ENCODE results near the gene CCDC78. TPM values are rescaled to one million over a fixed set of nuclear protein-coding genes. Genes with fewer than 3 reads are reported as not detected.

The CCDC78 gene
- total and polyA plus RNA-seq, 2 donors: 0.49 to 0.74 TPM

DNA sequence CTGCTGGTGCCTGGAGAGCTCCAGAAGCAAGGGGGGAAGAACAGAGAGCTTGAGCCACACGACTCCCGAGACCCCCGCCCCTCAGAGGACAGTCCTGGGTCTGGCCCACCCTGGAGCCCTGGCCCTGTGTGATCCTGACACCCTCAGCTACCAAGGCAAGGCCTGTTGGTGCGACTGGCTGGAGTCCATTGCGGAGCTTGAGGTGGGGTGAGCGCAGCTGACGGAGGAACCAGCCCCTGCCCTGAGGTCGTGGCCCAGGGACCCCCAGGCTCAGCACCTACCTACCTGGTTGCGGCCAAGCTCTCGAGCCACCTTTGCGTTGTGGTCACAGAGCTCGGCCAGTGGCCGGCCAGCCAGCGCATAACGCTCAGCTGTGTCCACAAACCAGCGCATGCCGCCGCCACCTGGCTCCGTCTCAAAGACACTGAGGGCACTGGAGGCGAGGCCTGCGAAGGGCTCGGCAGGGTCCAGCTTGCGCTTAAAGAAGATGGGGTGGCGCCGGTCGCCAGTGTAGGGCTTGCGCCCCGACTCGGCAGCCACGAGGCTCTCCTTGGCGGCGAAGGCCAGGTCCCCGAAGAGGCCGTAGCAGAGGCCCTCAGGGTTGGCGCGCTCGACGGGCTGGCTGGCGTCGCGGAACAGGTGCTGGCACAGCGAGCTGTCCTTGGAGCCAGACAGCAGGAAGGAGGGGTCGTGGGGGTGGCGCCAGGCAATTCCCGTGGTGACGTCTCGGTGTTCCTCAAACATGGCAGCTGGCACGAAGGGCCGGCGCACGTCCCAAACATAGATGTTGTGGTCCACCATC is 39.6 kb downstream of the CCDC78 start:
- H3K4me3 ChIP-seq (ENCODE audit: low read depth, low read length): no peak overlapping the region
- peaks cover 4% of the 10 kb centered on the region for H3K36me3 ChIP-seq (ENCODE audit: insufficient read depth)
- 94% methylated on average over 51 of the region's 51 CpGs for WGBS

GRCh38 chr16:685967-686366 is 40.3 kb downstream of the CCDC78 start:
- 69% methylated on average over 10 of the region's 10 CpGs for WGBS
- H3K4me3 ChIP-seq (ENCODE audit: low read depth, low read length): no peak overlapping the region
- peaks cover 4% of the 10 kb centered on the region for H3K36me3 ChIP-seq (ENCODE audit: insufficient read depth)
- peaks cover 2% of the 10 kb centered on the region for H3K4me1 ChIP-seq (ENCODE audit: insufficient read depth)
- no peak for DNase-seq (ENCODE audit: extremely low spot score)
- no peak overlapping the region for H3K27ac ChIP-seq (ENCODE audit: low read depth)

More for the DNA sequence above, 39.6 kb downstream of the CCDC78 start:
- Histone ChIP-seq H3K27ac (ENCODE audit: low read depth) (no peak overlapping the region), H3K4me1 (ENCODE audit: insufficient read depth) (peaks cover 2% of the 10 kb centered on the region)
- no peak for DNase-seq (ENCODE audit: extremely low spot score)

GRCh38 chr16:684961-685696 is 41.1 kb downstream of the CCDC78 start:
- Histone ChIP-seq H3K4me3 (ENCODE audit: low read depth, low read length) (peak overlapping the region; percentile 71), H3K4me1 (ENCODE audit: insufficient read depth) (peaks cover 2% of the 10 kb centered on the region), H3K27ac (ENCODE audit: low read depth) (no peak overlapping the region), H3K36me3 (ENCODE audit: insufficient read depth) (peaks cover 4% of the 10 kb centered on the region)
- WGBS: 94% methylated on average over 61 of the region's 61 CpGs
- DNase-seq (ENCODE audit: extremely low spot score): no peak

- 2% methylated on average over 91 of the region's 91 CpGs for WGBS
Measured at GRCh38 chr16:684071-684794, 42.0 kb downstream of the CCDC78 start, which contains the start of gene JMJD8. Gene JMJD8 (minus strand): TSS chr16:684334. CDS start chr16:684319, 15 bp downstream.

DNA sequence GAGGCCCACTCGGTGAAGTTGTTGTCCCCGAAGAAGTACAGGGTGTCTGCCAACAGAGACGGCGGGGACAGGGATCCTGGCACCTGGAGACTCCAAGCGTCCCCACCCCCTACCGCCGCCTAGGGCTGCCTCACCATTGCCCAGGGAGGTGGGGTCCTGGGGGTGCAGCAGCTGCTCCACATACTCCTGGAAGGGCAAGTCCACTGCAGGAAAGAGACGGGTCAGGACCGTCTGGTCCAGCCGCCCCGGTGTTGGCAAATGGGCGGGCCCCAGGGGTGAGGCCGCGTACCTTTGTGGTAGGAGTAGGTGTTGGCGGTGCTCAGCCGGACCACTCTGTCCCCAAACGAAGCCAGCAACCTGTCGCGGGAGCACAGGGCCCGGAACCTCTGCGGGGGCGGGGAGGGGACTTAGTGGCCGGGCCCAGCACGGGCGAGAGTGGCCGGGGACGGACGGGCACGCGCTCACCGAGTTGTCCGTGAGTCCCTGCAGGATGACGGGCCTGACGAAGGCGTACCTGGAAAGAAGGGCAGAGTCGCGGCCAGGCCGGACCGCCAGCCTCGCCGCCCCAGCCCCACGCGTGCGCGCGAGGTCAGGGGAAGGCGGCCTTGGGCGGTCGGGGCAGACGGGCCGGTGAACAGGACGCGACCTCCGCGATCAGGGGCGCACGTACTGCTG is 42.7 kb downstream of the CCDC78 start:
- Histone ChIP-seq H3K36me3 (ENCODE audit: insufficient read depth) (peaks cover 4% of the 10 kb centered on the region), H3K4me1 (ENCODE audit: insufficient read depth) (peaks cover 2% of the 10 kb centered on the region), H3K27ac (ENCODE audit: low read depth) (no peak overlapping the region), H3K4me3 (ENCODE audit: low read depth, low read length) (peak overlapping the region; percentile 71)
- 13% methylated on average over 57 of the region's 57 CpGs for WGBS
- no peak for DNase-seq (ENCODE audit: extremely low spot score)

More at GRCh38 chr16:684071-684794, 42.0 kb downstream of the CCDC78 start, which contains the start of gene JMJD8:
- Histone ChIP-seq H3K4me3 (ENCODE audit: low read depth, low read length) (peak within 1 kb of the TSS; percentile 71), H3K4me1 (ENCODE audit: insufficient read depth) (peaks cover 2% of the 10 kb centered on the region), H3K27ac (ENCODE audit: low read depth) (no peak within 1 kb of the TSS), H3K36me3 (ENCODE audit: insufficient read depth) (peaks cover 4% of the 10 kb centered on the region)
- DNase-seq (ENCODE audit: extremely low spot score): peak; percentile 87

GRCh38 chr16:682493-683395 is 43.5 kb downstream of the CCDC78 start:
- 83% methylated on average over 36 of the region's 36 CpGs for WGBS
- DNase-seq (ENCODE audit: extremely low spot score): no peak
- Histone ChIP-seq H3K27ac (ENCODE audit: low read depth) (no peak overlapping the region), H3K4me1 (ENCODE audit: insufficient read depth) (peaks cover 2% of the 10 kb centered on the region), H3K36me3 (ENCODE audit: insufficient read depth) (peaks cover 4% of the 10 kb centered on the region), H3K4me3 (ENCODE audit: low read depth, low read length) (no peak overlapping the region)

DNA sequence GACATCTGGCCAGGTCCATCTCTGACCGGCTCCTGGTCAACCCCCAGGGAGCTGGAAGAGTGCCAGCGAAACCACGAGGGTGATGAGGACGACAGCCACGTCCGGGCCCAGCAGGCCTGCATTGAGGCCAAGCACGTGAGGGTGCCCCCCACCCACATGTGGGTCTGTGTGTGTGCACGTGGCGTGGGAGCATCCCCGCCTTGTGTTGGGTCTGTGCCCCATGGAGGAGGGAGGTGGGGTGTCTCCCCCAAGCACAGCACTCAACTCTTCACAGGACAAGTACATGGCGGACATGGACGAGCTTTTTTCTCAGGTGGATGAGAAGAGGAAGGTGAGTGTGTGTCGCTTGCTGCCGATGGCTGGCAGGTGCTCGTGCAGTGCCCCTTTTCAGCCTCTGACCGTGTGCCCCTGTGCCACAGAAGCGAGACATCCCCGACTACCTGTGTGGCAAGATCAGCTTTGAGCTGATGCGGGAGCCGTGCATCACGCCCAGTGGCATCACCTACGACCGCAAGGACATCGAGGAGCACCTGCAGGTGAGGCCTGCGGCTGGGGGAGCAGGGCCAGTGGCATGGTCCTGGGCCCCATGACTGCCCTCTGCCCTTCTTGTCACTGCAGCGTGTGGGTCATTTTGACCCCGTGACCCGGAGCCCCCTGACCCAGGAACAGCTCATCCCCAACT is 44.4 kb downstream of the CCDC78 start:
- Histone ChIP-seq H3K4me1 (ENCODE audit: insufficient read depth) (peaks cover 2% of the 10 kb centered on the region), H3K36me3 (ENCODE audit: insufficient read depth) (peaks cover 3% of the 10 kb centered on the region), H3K4me3 (ENCODE audit: low read depth, low read length) (no peak overlapping the region), H3K27ac (ENCODE audit: low read depth) (no peak overlapping the region)
- DNase-seq (ENCODE audit: extremely low spot score): no peak
- 79% methylated on average over 28 of the region's 28 CpGs for WGBS

DNA sequence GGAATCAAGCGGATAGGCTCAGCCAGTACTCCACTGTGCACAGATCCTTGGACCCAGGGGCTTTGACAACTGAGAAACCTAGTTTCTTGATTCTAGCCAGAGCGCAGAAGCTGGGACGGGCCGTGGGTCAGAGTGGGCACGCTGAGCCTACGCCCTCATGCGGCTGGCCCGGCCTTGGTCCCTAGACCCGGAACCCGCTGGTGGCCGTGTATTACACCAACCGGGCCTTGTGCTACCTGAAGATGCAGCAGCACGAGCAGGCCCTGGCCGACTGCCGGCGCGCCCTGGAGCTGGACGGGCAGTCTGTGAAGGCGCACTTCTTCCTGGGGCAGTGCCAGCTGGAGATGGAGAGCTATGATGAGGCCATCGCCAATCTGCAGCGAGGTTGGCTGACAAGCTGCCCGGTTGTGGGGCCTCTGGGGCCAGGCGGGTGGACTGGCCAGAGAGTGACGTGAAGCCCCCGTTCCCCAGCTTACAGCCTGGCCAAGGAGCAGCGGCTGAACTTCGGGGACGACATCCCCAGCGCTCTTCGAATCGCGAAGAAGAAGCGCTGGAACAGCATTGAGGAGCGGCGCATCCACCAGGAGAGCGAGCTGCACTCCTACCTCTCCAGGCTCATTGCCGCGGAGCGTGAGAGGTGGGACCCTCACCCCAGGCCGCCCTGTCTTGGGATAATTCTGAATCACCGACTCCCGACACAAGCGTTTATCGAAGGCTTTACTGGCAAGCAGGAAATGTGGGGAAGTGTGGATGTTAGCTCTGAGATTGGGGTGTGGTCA is 45.1 kb downstream of the CCDC78 start:
- WGBS: 44% methylated on average over 44 of the region's 44 CpGs
- no peak overlapping the region for H3K27ac ChIP-seq (ENCODE audit: low read depth)
- H3K36me3 ChIP-seq (ENCODE audit: insufficient read depth): peaks cover 2% of the 10 kb centered on the region
- H3K4me3 ChIP-seq (ENCODE audit: low read depth, low read length): peak overlapping the region; percentile 82
- no peak for DNase-seq (ENCODE audit: extremely low spot score)
- H3K4me1 ChIP-seq (ENCODE audit: insufficient read depth): peaks cover 2% of the 10 kb centered on the region

DNA sequence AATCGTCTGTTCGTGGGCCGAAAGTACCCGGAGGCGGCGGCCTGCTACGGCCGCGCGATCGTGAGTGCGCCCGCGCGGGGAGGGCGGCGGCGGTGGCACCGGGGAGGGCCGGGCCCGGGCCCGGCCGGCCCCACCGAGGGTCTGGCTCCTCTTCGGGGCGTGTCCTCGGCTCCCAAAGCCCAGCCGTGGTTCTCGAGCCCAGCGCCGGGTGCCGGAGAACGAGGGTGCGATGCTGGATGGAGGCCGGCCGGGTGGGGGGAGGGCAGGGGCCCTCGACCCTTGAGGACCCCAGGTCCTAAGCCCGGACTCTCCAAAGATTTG is 45.7 kb downstream of the CCDC78 start:
- WGBS: under 1% methylated on average over 38 of the region's 38 CpGs
- H3K4me1 ChIP-seq (ENCODE audit: insufficient read depth): peaks cover 2% of the 10 kb centered on the region

DNA sequence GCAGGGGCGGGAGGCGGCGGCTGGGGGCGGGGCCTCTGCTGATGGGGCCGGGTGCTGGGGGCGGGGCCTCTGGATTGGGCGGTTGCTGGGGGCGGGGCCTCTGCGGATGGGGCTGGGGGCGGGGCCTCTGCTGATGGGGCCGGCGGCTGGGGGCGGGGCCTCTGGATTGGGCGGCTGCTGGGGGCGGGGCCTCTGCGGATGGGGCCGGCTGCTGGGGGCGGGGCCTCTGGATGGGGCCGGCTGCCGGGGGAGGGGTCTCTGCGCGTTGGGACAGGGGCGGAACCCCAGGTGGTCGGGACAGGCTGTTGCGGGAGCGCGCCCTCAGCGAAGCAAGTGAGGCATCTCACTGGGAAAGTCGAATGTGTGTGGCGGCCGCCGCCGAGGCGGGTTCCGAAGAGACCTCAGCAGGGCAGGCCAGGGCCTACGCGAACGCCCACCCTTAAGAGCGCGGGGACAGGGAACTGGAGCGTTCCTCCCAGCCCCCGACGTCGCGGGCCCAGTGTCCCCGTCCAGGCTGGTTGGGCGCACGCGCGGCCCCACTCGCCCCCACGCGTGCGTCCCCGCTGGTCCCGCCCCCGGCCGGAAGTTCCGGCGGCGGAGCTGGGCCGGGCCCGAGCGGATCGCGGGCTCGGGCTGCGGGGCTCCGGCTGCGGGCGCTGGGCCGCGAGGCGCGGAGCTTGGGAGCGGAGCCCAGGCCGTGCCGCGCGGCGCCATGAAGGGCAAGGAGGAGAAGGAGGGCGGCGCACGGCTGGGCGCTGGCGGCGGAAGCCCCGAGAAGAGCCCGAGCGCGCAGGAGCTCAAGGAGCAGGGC is 46.2 kb downstream of the CCDC78 start, which contains the start of gene STUB1:
TSS of gene STUB1 (plus strand) at position 597 of the 811 bp plus-strand sequence. CDS start at position 713, 116 bp downstream.
- H3K4me1 ChIP-seq (ENCODE audit: insufficient read depth): peaks cover 2% of the 10 kb centered on the region
- H3K27ac ChIP-seq (ENCODE audit: low read depth): peak within 1 kb of the TSS; percentile 91
- peaks cover 2% of the 10 kb centered on the region for H3K36me3 ChIP-seq (ENCODE audit: insufficient read depth)
- 2% methylated on average over 90 of the region's 91 CpGs for WGBS
- peak; percentile 55 for DNase-seq (ENCODE audit: extremely low spot score)
- H3K4me3 ChIP-seq (ENCODE audit: low read depth, low read length): peak within 1 kb of the TSS; percentile 82

More for the DNA sequence above, 45.7 kb downstream of the CCDC78 start:
- no peak for DNase-seq (ENCODE audit: extremely low spot score)
- H3K4me3 ChIP-seq (ENCODE audit: low read depth, low read length): peak overlapping the region; percentile 82
- peak overlapping the region; percentile 53 for H3K27ac ChIP-seq (ENCODE audit: low read depth)
- H3K36me3 ChIP-seq (ENCODE audit: insufficient read depth): peaks cover 2% of the 10 kb centered on the region
